Measurements from ENCODE around the gene THYN1. TPM values are rescaled to one million over a fixed set of nuclear protein-coding genes. Genes with fewer than 3 reads are reported as not detected.

The THYN1 gene
- total and polyA plus RNA-seq, 4 donors: 30.1 to 67.4 (median 35.8) TPM

DNA sequence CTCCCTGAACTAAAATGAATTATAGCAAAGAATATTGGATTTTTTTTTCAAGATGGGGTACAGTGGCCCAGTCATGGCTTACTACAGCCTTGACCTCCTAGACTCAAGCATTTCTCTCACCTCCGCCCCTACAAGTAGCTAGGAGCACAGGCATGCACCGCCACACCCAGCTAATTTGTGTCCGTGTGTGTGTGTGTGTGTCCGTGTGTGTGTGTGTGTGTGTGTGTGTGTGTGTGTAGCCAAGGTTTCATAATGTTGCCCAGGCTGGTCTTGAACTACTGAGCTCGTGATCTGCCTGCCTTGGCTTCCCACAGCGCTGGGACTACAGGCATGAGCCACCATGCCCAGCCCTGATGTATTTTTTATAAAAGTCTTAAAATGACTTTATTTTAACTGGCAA, 12.6 kb downstream of the THYN1 start:
- no peak overlapping the region for H3K9ac ChIP-seq (ENCODE audit: insufficient read depth in 1 of 2, low read length in 2 of 2)
- H3K27me3 ChIP-seq (ENCODE audit: control insufficient read depth in 3 of 3, insufficient read depth in 3 of 3, low read length in 2 of 3): no peaks in the 10 kb centered on the region
- ATAC-seq (ENCODE audit: insufficient read depth, low FRiP score): no peak
- H3K27ac ChIP-seq (ENCODE audit: low read depth in 1 of 2, low read length in 1 of 2): no peak overlapping the region
- H3K36me3 ChIP-seq (ENCODE audit: control insufficient read depth in 4 of 4, insufficient read depth in 4 of 4, low read length in 4 of 4): peaks cover 11 to 45% (median 38%) of the 10 kb centered on the region in 4 donors
- H3K4me1 ChIP-seq (ENCODE audit: control insufficient read depth in 5 of 5, insufficient read depth in 5 of 5, low read length in 5 of 5): no peaks in the 10 kb centered on the region
- TF ChIP-seq, protein P1, sequence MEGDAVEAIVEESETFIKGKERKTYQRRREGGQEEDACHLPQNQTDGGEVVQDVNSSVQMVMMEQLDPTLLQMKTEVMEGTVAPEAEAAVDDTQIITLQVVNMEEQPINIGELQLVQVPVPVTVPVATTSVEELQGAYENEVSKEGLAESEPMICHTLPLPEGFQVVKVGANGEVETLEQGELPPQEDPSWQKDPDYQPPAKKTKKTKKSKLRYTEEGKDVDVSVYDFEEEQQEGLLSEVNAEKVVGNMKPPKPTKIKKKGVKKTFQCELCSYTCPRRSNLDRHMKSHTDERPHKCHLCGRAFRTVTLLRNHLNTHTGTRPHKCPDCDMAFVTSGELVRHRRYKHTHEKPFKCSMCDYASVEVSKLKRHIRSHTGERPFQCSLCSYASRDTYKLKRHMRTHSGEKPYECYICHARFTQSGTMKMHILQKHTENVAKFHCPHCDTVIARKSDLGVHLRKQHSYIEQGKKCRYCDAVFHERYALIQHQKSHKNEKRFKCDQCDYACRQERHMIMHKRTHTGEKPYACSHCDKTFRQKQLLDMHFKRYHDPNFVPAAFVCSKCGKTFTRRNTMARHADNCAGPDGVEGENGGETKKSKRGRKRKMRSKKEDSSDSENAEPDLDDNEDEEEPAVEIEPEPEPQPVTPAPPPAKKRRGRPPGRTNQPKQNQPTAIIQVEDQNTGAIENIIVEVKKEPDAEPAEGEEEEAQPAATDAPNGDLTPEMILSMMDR (IDR thresholded peaks at IDR 0.05; ENCODE audit: control extremely low read depth, extremely low read depth): no peak
- WGBS, 2 donors: 72 to 78% methylated on average over 6 of the region's 6 CpGs
- H3K4me3 ChIP-seq: no peak overlapping the region
- no peaks in the 10 kb centered on the region for H3K9me3 ChIP-seq (ENCODE audit: control insufficient read depth in 4 of 4, insufficient read depth in 3 of 4, low read length in 3 of 4)
- DNase-seq: no peak

GRCh38 chr11:134238956-134239355, 14.2 kb downstream of the THYN1 start:
- WGBS, 2 donors: 98 to 100% methylated on average over 5 of the region's 5 CpGs
- no peak overlapping the region for H3K4me3 ChIP-seq
- H3K36me3 ChIP-seq (ENCODE audit: control insufficient read depth in 4 of 4, insufficient read depth in 4 of 4, low read length in 4 of 4): peaks cover 11 to 42% (median 40%) of the 10 kb centered on the region in 4 donors

GRCh38 chr11:134237557-134237922, 15.6 kb downstream of the THYN1 start:
- Histone ChIP-seq H3K9me3 (ENCODE audit: control insufficient read depth in 4 of 4, insufficient read depth in 3 of 4, low read length in 3 of 4) (no peaks in the 10 kb centered on the region), H3K36me3 (ENCODE audit: control insufficient read depth in 4 of 4, insufficient read depth in 4 of 4, low read length in 4 of 4) (peaks cover 3 to 36% (median 27%) of the 10 kb centered on the region in 4 donors), H3K27ac (ENCODE audit: low read depth in 1 of 2, low read length in 1 of 2) (no peak overlapping the region), H3K4me3 (no peak overlapping the region), H3K9ac (ENCODE audit: insufficient read depth in 1 of 2, low read length in 2 of 2) (no peak overlapping the region), H3K27me3 (ENCODE audit: control insufficient read depth in 3 of 3, insufficient read depth in 3 of 3, low read length in 2 of 3) (no peaks in the 10 kb centered on the region), H3K4me1 (ENCODE audit: control insufficient read depth in 5 of 5, insufficient read depth in 5 of 5, low read length in 5 of 5) (peaks cover 0 to 4% (median 0%) of the 10 kb centered on the region in 5 donors)
- TF ChIP-seq, protein P1 (IDR thresholded peaks at IDR 0.05; ENCODE audit: control extremely low read depth, extremely low read depth): no peak
- no peak for ATAC-seq (ENCODE audit: insufficient read depth, low FRiP score)
- WGBS, 2 donors: 82 to 90% methylated on average over 11 of the region's 11 CpGs
- no peak for DNase-seq

More at GRCh38 chr11:134238956-134239355, 14.2 kb downstream of the THYN1 start:
- TF ChIP-seq, protein P1 (IDR thresholded peaks at IDR 0.05; ENCODE audit: control extremely low read depth, extremely low read depth): no peak
- H3K9me3 ChIP-seq (ENCODE audit: control insufficient read depth in 4 of 4, insufficient read depth in 3 of 4, low read length in 3 of 4): no peaks in the 10 kb centered on the region
- ATAC-seq (ENCODE audit: insufficient read depth, low FRiP score): no peak
- H3K4me1 ChIP-seq (ENCODE audit: control insufficient read depth in 5 of 5, insufficient read depth in 5 of 5, low read length in 5 of 5): peaks cover 0 to 2% (median 0%) of the 10 kb centered on the region in 5 donors
- H3K9ac ChIP-seq (ENCODE audit: insufficient read depth in 1 of 2, low read length in 2 of 2): no peak overlapping the region
- H3K27me3 ChIP-seq (ENCODE audit: control insufficient read depth in 3 of 3, insufficient read depth in 3 of 3, low read length in 2 of 3): no peaks in the 10 kb centered on the region
- H3K27ac ChIP-seq (ENCODE audit: low read depth in 1 of 2, low read length in 1 of 2): no peak overlapping the region
- no peak for DNase-seq
